Uterus (tissue), 2 donors: Measurements from ENCODE around the gene EFTUD2.

ENCODE experiments used
- CTCF ChIP-seq, 4 experiments: fragments of 200-600 bp in 2 of 4; fragments of 450-650 bp in 2 of 4; sonication (generic) in 2 of 4; IDR thresholded peaks; one replicate each; pipeline ENCODE4 v1.5.1; 2016 to 2019; ENCODE audit warnings: antibody characterized with exemption in 4 of 4, mild to moderate bottlenecking in 2 of 4, moderate library complexity in 1 of 4
- POLR2A ChIP-seq, 2 donors: fragments of 450-650 bp; IDR thresholded peaks; one replicate each; pipeline ENCODE4 v1.6.1; 2016; ENCODE audit warnings: antibody characterized with exemption in 2 of 2, mild to moderate bottlenecking in 1 of 2, moderate library complexity in 1 of 2

DNA sequence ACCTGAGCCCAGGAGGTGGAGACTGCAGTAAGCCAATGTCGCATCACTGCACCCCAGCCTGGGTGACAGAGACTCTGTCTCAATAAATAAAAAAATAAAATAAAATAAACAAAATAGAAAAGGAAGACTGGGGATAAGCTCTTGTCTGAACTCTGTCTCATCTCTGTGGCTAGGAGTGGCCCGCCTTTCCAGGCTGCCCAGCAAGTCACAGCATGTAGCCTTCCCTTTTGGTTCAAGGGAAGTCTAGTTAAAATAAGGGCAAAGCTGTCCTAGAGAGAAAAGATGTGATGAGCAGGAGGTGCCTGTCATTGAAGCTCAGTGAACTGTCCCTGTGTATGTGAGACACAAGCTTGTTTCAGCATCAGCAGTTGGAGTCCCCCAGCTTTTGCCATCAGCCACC, 18.8 kb upstream of the EFTUD2 start:
- TF ChIP-seq CTCF (IDR thresholded peaks at IDR 0.05) (no peak), POLR2A (IDR thresholded peaks at IDR 0.05) (no peak)
